HL-60 (cell line): ENCODE data around the gene XNDC1N.

Experiments
- DNase-seq, 2 experiments: peaks; one replicate each; pipeline ENCODE4 v3.0.0-alpha.2; 2010 to 2020; ENCODE audit warnings: low read depth in 1 of 2, low spot score in 1 of 2
- H3K27ac ChIP-seq: fragments of 250-450 bp; sonication (Bioruptor Pico); replicated peaks from 2 replicates; pipeline ENCODE4 v1.5.1; 2020; ENCODE audit warnings: mild to moderate bottlenecking, moderate library complexity
- H3K27me3 ChIP-seq: fragments of 250-450 bp; sonication (Bioruptor Pico); 2 replicates; pipeline ENCODE4 v1.5.1; 2021; ENCODE audit warnings: mild to moderate bottlenecking, moderate library complexity; ENCODE audit not compliant: insufficient read depth, poor library complexity, severe bottlenecking
- H3K4me3 ChIP-seq: replicated peaks from 2 replicates; pipeline ENCODE4 v1.5.1; 2011; ENCODE audit warnings: mild to moderate bottlenecking, control low read depth, low read length; ENCODE audit not compliant: insufficient read depth
- GABPA ChIP-seq: IDR thresholded peaks from 2 replicates; pipeline ENCODE4 v1.6.1; 2012; ENCODE audit warnings: low read depth
- POLR2AphosphoS5 ChIP-seq: IDR thresholded peaks from 2 replicates; pipeline ENCODE4 v1.6.1; 2012; ENCODE audit warnings: low read depth
- SPI1 ChIP-seq: IDR thresholded peaks from 2 replicates; pipeline ENCODE4 v1.6.1; 2012; ENCODE audit warnings: low read depth, mild to moderate bottlenecking, borderline replicate concordance
- TF ChIP-seq, protein P1 (sequence below): IDR thresholded peaks from 2 replicates; pipeline ENCODE4 v1.6.1; 2012; ENCODE audit warnings: low read depth; ENCODE audit not compliant: insufficient replicate concordance
- TF ChIP-seq, protein P2 (sequence below): IDR thresholded peaks from one replicate; pipeline ENCODE4 v1.5.1; 2011; ENCODE audit warnings: low read length, control low read depth, inconsistent platforms; ENCODE audit not compliant: insufficient read depth

Gene XNDC1N

DNA sequence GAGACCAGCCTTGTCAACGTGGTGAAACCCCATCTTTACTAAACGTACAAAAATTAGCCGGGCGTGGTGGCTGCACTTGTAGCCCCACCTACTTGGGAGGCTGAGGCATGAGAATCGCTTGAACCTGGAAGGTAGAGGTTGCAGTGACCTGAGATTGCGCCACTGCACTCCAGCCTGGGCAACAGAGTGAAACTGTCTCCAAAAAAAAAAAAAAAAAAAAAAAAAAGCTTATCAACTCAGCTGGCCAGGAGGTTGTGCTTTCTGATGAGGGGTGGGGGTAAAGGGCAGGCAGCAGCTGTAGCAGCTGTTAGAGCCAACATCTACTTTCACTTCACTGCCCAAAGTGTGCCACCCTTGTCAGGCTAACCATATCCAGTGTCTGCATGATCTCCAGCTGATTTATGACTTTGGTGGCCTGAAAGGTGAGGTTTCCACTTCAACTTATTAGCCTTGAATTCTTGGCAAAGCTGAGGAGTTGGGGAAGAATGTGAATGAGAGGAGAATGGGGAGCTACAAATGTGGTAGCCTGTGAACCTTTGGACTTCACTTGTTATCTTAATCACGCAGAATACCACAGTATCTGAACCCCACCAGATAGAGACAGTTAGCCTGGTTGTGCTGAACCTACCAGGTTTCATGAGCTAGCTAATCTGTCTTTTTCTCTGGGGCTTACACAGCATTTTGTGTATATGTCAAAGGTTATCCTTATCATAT is 20.1 kb upstream of the XNDC1N start:
- Histone ChIP-seq H3K4me3 (no peak overlapping the region), H3K27ac (no peak overlapping the region), H3K27me3 (no peaks in the 10 kb centered on the region)
- no peak for DNase-seq
- TF ChIP-seq GABPA = no peak
- TF ChIP-seq, protein P1, sequence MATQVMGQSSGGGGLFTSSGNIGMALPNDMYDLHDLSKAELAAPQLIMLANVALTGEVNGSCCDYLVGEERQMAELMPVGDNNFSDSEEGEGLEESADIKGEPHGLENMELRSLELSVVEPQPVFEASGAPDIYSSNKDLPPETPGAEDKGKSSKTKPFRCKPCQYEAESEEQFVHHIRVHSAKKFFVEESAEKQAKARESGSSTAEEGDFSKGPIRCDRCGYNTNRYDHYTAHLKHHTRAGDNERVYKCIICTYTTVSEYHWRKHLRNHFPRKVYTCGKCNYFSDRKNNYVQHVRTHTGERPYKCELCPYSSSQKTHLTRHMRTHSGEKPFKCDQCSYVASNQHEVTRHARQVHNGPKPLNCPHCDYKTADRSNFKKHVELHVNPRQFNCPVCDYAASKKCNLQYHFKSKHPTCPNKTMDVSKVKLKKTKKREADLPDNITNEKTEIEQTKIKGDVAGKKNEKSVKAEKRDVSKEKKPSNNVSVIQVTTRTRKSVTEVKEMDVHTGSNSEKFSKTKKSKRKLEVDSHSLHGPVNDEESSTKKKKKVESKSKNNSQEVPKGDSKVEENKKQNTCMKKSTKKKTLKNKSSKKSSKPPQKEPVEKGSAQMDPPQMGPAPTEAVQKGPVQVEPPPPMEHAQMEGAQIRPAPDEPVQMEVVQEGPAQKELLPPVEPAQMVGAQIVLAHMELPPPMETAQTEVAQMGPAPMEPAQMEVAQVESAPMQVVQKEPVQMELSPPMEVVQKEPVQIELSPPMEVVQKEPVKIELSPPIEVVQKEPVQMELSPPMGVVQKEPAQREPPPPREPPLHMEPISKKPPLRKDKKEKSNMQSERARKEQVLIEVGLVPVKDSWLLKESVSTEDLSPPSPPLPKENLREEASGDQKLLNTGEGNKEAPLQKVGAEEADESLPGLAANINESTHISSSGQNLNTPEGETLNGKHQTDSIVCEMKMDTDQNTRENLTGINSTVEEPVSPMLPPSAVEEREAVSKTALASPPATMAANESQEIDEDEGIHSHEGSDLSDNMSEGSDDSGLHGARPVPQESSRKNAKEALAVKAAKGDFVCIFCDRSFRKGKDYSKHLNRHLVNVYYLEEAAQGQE = no peak
- no peak for TF ChIP-seq POLR2AphosphoS5
- TF ChIP-seq, protein P2, sequence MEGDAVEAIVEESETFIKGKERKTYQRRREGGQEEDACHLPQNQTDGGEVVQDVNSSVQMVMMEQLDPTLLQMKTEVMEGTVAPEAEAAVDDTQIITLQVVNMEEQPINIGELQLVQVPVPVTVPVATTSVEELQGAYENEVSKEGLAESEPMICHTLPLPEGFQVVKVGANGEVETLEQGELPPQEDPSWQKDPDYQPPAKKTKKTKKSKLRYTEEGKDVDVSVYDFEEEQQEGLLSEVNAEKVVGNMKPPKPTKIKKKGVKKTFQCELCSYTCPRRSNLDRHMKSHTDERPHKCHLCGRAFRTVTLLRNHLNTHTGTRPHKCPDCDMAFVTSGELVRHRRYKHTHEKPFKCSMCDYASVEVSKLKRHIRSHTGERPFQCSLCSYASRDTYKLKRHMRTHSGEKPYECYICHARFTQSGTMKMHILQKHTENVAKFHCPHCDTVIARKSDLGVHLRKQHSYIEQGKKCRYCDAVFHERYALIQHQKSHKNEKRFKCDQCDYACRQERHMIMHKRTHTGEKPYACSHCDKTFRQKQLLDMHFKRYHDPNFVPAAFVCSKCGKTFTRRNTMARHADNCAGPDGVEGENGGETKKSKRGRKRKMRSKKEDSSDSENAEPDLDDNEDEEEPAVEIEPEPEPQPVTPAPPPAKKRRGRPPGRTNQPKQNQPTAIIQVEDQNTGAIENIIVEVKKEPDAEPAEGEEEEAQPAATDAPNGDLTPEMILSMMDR = no peak
- no peak for TF ChIP-seq SPI1

DNA sequence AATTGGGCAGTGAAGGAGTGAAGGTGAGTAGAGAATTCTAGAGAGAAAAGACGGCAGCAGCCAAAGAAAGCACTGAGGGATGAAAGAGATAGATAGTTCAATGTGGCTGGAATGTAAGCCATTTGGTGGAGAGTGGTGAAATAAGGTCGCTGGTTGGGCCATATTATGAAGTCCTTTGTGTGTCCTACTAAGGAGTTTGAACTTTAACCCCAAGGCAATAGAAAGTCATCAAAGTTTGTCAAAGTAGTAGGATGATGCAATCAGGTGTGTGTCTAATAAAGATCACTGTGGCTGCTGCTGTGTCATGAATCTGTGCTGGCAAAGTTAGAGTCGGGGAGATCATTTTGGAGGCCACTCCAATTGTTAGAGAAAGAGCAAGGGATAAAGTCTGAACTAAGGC is 19.1 kb upstream of the XNDC1N start:
- no peak overlapping the region for H3K27ac ChIP-seq
- no peak overlapping the region for H3K4me3 ChIP-seq
- H3K27me3 ChIP-seq = no peaks in the 10 kb centered on the region

DNA sequence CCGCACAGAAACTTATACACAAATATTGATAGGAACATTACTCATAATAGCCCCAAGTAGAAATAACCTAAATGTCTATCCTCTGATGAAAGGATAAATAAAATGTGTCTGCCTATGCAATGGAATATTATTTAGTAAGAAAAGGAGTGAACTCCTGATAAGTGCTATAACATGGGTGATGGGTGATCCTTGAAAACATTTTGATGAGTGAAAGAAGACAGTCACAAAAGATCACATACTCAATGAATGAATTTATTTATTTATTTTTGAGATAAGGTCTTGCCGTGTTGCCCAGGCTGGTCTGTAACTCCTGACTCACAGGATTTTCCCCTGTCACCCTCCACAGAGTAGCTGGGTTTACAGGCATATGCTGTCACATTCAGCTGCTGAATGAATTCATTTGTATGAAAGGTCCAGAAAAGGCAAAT is 17.8 kb upstream of the XNDC1N start:
- no peak overlapping the region for H3K4me3 ChIP-seq
- H3K27ac ChIP-seq = no peak overlapping the region
- H3K27me3 ChIP-seq = no peaks in the 10 kb centered on the region
- TF ChIP-seq POLR2AphosphoS5 = no peak
- TF ChIP-seq, protein P1 = no peak
- TF ChIP-seq GABPA = no peak
- no peak for DNase-seq

More for the DNA sequence above, 19.1 kb upstream of the XNDC1N start:
- no peak for DNase-seq
- no peak for TF ChIP-seq POLR2AphosphoS5
- TF ChIP-seq, protein P2 = no peak
- no peak for TF ChIP-seq SPI1
- no peak for TF ChIP-seq GABPA

DNA sequence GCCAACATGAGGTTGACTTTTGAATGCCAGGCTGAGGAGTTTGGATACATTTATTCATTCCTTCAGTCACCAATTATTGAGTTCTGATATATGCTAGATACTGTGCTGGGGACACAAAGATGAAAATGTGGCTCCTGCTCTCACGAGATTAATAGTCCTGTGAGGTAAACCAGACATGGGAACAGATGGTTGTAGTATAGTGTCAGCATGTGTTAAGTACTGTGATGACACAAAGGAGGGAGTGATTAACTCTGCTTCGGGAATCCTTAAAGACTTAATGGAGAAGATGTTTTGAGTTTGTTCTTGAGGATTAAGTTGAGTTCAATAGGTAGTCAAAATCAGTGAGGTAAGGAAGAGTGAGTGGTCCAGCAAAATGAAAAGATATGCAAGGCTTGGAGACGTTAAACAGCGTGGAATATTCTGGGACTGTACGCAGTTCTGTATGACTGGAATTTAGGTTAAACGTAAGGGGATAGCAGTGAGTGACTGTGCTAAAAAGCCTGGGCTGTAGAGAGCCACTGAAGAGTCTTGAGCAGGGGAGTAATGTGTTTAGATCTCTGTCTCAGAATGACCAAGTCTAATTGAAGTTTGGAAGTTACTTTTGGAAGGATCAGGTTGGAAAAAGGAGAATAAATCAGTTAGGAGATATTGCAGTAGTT is 12.3 kb upstream of the XNDC1N start:
- H3K27ac ChIP-seq = no peak overlapping the region
- TF ChIP-seq, protein P2 = no peak
- TF ChIP-seq SPI1 (no peak), POLR2AphosphoS5 (no peak), GABPA (no peak)
- TF ChIP-seq, protein P1 = no peak

More for the DNA sequence above, 12.3 kb upstream of the XNDC1N start:
- Histone ChIP-seq H3K27me3 (no peaks in the 10 kb centered on the region), H3K4me3 (no peak overlapping the region)
- no peak for DNase-seq
